K562 (cell line): ENCODE measurements around the gene KMT2E. TPM values are rescaled to one million over a fixed set of nuclear protein-coding genes. Genes with fewer than 3 reads are reported as not detected.

Experiments used
- AFF4 ChIP-seq: sonication (generic); formaldehyde crosslinking; IDR thresholded peaks from 2 replicates; pipeline ENCODE4 v1.8.0; 2023; ENCODE audit warnings: mild to moderate bottlenecking, missing genetic modification reagents
- HCFC1 ChIP-seq: IDR thresholded peaks from 2 replicates; pipeline ENCODE4 v1.6.1; 2012; ENCODE audit warnings: low read depth, low read length, improper control_type of control experiment
- JUND ChIP-seq, 2 experiments: IDR thresholded peaks; 2 replicates in 1 of 2; 3 replicates in 1 of 2; pipeline ENCODE4 v1.6.1; 2011; ENCODE audit warnings: borderline replicate concordance in 2 of 2, low read depth in 2 of 2, low read length in 2 of 2, improper control_type of control experiment in 1 of 2, missing biosample characterization in 1 of 2, missing genetic modification characterization in 1 of 2, missing genetic modification reagents in 1 of 2
- NKRF ChIP-seq: fragments of 450-650 bp; IDR thresholded peaks from 2 replicates; pipeline ENCODE4 v1.6.1; 2016; ENCODE audit warnings: borderline replicate concordance
- RB1 ChIP-seq: fragments of 450-650 bp; IDR thresholded peaks from 2 replicates; pipeline ENCODE4 v1.6.1; 2017; ENCODE audit warnings: low read depth, mild to moderate bottlenecking
- SRF ChIP-seq, 2 experiments: fragments of 250-450, 450-650 bp in 1 of 2; sonication (Bioruptor Pico) in 1 of 2; sonication (generic) in 1 of 2; formaldehyde crosslinking; IDR thresholded peaks; 2 replicates each; pipeline versions ENCODE4 v1.5.0 to v1.5.1; 2020 to 2022; ENCODE audit warnings: mild to moderate bottlenecking in 1 of 2, missing genetic modification reagents in 1 of 2
- XRCC4 ChIP-seq: IDR thresholded peaks from one replicate; pipeline ENCODE4 v1.6.1; 2011; ENCODE audit not compliant: insufficient read depth, insufficient read length; ENCODE audit errors: extremely low read depth
- ZBED1 ChIP-seq: IDR thresholded peaks from 2 replicates; pipeline ENCODE4 v1.6.1; 2014
- ZNF77 ChIP-seq: fragments of 250-450 bp; sonication (Bioruptor Pico); IDR thresholded peaks from 2 replicates; pipeline ENCODE4 v1.5.0; 2020
- polyA plus RNA-seq, 8 experiments: library from polyadenylated mRNA; depleted of rRNA in 4 of 8; stranded (reverse) in 5 of 8; unstranded in 3 of 8; fragments of >200 nt; fragmentation: Nextera tagmentation in 2 of 8; fragmentation: Illumina TruSeq in 1 of 8; extraction: Ambion mirVana in 2 of 8; extraction: Trizol in 1 of 8; gene quantifications; 2 replicates each; pipeline versions ENCODE4 v1.2.1 to v1.2.3, GENCODE V29; 2011 to 2014; ENCODE audit warnings: inconsistent platforms in 1 of 8, missing spikeins in 1 of 8
- total RNA-seq, 7 experiments: library from RNA; depleted of rRNA in 6 of 7; stranded (reverse); fragments of >200 nt in 6 of 7; fragmentation: Illumina TruSeq in 2 of 7; extraction: Trizol in 2 of 7; gene quantifications; 2 replicates each; pipeline versions ENCODE4 v1.2.1 to v1.2.3, GENCODE V29; 2011 to 2021; ENCODE audit warnings: low replicate concordance in 1 of 7
- TF ChIP-seq, protein P1 (sequence below), 2 experiments: fragments of 450-650 bp in 1 of 2; IDR thresholded peaks; 2 replicates each; pipeline ENCODE4 v1.6.1; 2011 to 2017; ENCODE audit warnings: low read depth in 2 of 2, antibody characterized with exemption in 1 of 2, borderline replicate concordance in 1 of 2, low read length in 1 of 2, mild to moderate bottlenecking in 1 of 2, mixed read lengths in 1 of 2; ENCODE audit not compliant: control insufficient read depth in 1 of 2
- TF ChIP-seq, protein P2 (sequence below), 3 experiments: fragments of 200-800 bp in 1 of 3; fragments of 250-450 bp in 1 of 3; fragments of 450-650 bp in 1 of 3; sonication (Bioruptor Pico) in 1 of 3; sonication (Bioruptor generic) in 1 of 3; formaldehyde crosslinking in 1 of 3; IDR thresholded peaks; 2 replicates each; pipeline versions ENCODE4 v1.6.1 to v1.8.0; 2016 to 2022; ENCODE audit warnings: mild to moderate bottlenecking in 2 of 3, missing genetic modification characterization in 2 of 3, missing compliant biosample characterization in 1 of 3, moderate library complexity in 1 of 3

Gene KMT2E
- total and polyA plus RNA-seq, 9 of the 15 experiments (the other 6 are each of a cell fraction or from before 2014, with no cell fraction given): 8.9 to 55.3 (median 38.1) TPM

DNA sequence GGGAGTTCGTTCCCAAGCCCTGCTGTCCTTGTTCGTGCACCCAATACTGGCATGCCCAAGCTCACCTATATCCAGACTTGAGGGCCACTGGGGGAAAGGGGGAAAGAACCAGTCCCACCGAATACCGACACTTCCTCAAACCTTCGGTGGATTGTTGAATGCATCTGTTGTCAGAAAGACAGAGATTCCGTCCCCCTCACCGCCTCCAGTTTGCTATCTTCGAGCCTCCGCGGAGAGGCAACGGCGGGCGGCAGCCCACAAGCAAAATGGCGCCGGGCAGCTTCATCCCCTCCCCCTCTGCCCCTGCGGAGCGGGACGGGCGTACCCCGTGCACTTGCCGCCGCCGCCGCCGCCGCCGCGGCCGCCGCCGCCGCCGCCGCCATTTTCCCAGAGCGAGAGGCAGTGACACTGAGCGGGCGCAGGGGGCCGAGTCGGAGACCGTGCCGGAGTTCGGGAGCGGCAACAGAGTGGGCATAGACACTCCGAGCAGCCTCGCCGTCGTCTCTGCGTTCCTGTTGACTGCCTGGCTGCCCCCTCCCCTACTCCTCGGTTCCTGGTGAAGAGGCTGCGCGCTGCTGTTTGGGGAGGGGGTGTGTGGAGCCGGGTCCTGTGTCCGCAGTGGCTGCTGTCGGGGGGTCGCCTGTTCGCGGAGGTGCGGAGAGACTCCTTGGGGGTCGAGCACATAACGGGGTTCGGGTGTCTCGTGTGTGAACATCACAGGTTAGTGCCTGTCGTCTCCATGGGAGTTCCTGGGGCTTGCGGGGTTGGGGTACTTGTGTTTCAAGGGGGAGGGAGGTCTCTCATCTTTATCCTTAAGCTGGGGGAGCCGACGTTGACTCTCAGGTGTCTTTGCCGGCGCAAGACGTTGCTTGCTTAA lies at the start of gene KMT2E (continued):
- TF ChIP-seq AFF4 (CRISPR knock-in tag): peak; percentile 90
- no peak for TF ChIP-seq ZNF77 (CRISPR knock-in tag)
- TF ChIP-seq, protein P1, sequence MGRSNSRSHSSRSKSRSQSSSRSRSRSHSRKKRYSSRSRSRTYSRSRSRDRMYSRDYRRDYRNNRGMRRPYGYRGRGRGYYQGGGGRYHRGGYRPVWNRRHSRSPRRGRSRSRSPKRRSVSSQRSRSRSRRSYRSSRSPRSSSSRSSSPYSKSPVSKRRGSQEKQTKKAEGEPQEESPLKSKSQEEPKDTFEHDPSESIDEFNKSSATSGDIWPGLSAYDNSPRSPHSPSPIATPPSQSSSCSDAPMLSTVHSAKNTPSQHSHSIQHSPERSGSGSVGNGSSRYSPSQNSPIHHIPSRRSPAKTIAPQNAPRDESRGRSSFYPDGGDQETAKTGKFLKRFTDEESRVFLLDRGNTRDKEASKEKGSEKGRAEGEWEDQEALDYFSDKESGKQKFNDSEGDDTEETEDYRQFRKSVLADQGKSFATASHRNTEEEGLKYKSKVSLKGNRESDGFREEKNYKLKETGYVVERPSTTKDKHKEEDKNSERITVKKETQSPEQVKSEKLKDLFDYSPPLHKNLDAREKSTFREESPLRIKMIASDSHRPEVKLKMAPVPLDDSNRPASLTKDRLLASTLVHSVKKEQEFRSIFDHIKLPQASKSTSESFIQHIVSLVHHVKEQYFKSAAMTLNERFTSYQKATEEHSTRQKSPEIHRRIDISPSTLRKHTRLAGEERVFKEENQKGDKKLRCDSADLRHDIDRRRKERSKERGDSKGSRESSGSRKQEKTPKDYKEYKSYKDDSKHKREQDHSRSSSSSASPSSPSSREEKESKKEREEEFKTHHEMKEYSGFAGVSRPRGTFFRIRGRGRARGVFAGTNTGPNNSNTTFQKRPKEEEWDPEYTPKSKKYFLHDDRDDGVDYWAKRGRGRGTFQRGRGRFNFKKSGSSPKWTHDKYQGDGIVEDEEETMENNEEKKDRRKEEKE (IDR thresholded peaks at IDR 0.05; ENCODE audit: borderline replicate concordance in 1 of 2, control insufficient read depth in 1 of 2, low read depth in 2 of 2, low read length in 1 of 2): peak in 1 of 2 experiments; percentile 73; a peak in 1 of 4 replicates
- TF ChIP-seq JUND (IDR thresholded peaks at IDR 0.05; ENCODE audit: borderline replicate concordance, low read depth, low read length): peak; percentile 28
- TF ChIP-seq JUND (tag; IDR thresholded peaks at IDR 0.05; ENCODE audit: borderline replicate concordance, low read depth, low read length): peak; percentile 37; the same call in 1 of the 3 replicates
- TF ChIP-seq NKRF: peak; percentile 65; the same call in 1 of the 2 replicates
- peak; percentile 98 for TF ChIP-seq RB1
- peak; percentile 91 for TF ChIP-seq HCFC1
- no peak for TF ChIP-seq XRCC4
- TF ChIP-seq, protein P2, sequence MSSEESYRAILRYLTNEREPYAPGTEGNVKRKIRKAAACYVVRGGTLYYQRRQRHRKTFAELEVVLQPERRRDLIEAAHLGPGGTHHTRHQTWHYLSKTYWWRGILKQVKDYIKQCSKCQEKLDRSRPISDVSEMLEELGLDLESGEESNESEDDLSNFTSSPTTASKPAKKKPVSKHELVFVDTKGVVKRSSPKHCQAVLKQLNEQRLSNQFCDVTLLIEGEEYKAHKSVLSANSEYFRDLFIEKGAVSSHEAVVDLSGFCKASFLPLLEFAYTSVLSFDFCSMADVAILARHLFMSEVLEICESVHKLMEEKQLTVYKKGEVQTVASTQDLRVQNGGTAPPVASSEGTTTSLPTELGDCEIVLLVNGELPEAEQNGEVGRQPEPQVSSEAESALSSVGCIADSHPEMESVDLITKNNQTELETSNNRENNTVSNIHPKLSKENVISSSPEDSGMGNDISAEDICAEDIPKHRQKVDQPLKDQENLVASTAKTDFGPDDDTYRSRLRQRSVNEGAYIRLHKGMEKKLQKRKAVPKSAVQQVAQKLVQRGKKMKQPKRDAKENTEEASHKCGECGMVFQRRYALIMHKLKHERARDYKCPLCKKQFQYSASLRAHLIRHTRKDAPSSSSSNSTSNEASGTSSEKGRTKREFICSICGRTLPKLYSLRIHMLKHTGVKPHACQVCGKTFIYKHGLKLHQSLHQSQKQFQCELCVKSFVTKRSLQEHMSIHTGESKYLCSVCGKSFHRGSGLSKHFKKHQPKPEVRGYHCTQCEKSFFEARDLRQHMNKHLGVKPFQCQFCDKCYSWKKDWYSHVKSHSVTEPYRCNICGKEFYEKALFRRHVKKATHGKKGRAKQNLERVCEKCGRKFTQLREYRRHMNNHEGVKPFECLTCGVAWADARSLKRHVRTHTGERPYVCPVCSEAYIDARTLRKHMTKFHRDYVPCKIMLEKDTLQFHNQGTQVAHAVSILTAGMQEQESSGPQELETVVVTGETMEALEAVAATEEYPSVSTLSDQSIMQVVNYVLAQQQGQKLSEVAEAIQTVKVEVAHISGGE (CRISPR knock-in tag; IDR thresholded peaks at IDR 0.05): no peak
- 0 out of 2 replicates have a peak, but pooled peaks have one; percentile 83 for TF ChIP-seq ZBED1
- TF ChIP-seq SRF (CRISPR knock-in tag; IDR thresholded peaks at IDR 0.05): peak; percentile 11 to 70; a peak in 2 of 4 replicates
